Cerebellar cortex (tissue), 1 donor: ENCODE data around the gene C19orf44.
A peak's percentile ranks its signal among the peaks of the same experiment; 100 is the strongest.

Experiments
- DNase-seq: peaks from one replicate; pipeline ENCODE4 v3.0.0-alpha.2; 2015; ENCODE audit warnings: low spot score

The C19orf44 gene

GRCh38 chr19:16518061-16518460, 21.9 kb downstream of the C19orf44 start:
- DNase-seq = no peak

GRCh38 chr19:16518483-16519229, 22.5 kb downstream of the C19orf44 start:
- DNase-seq = no peak

GRCh38 chr19:16519230-16519687, 23.1 kb downstream of the C19orf44 start:
- DNase-seq = no peak

- DNase-seq = no peak
These were observed 24.1 kb downstream of the C19orf44 start for GRCh38 chr19:16520074-16520973.

- DNase-seq = no peak
These were observed 24.9 kb downstream of the C19orf44 start for GRCh38 chr19:16520986-16521624.

- DNase-seq = no peak
These were observed 25.6 kb downstream of the C19orf44 start for GRCh38 chr19:16521715-16522289.

- no peak for DNase-seq
These were observed 26.6 kb downstream of the C19orf44 start for GRCh38 chr19:16522559-16523377.

GRCh38 chr19:16524991-16525734, 29.0 kb downstream of the C19orf44 start:
- no peak for DNase-seq

- no peak for DNase-seq
These were observed 29.7 kb downstream of the C19orf44 start for GRCh38 chr19:16525751-16526481.

- DNase-seq = no peak
These were observed 31.2 kb downstream of the C19orf44 start for GRCh38 chr19:16527334-16527935.

- DNase-seq = peak; percentile 16
These were observed 31.9 kb downstream of the C19orf44 start for GRCh38 chr19:16527971-16528521.

- no peak for DNase-seq
These were observed 33.4 kb downstream of the C19orf44 start for GRCh38 chr19:16529466-16530144.

GRCh38 chr19:16530540-16531379, 34.6 kb downstream of the C19orf44 start:
- DNase-seq = no peak

- no peak for DNase-seq
These were observed 35.1 kb downstream of the C19orf44 start for GRCh38 chr19:16531380-16531669.

- DNase-seq = no peak
These were observed 36.4 kb downstream of the C19orf44 start for GRCh38 chr19:16532440-16533234.

- no peak for DNase-seq
These were observed 39.2 kb downstream of the C19orf44 start for GRCh38 chr19:16535381-16535780.

GRCh38 chr19:16536130-16536529, 39.9 kb downstream of the C19orf44 start:
- DNase-seq = no peak
